Measurements from ENCODE around the gene CDC42EP5.
"Not testable (repeated sequence)": the region's sequence is repeated elsewhere in the genome, so short reads cannot be mapped to it uniquely, and the experiment has no call there.

Gene CDC42EP5, protein sequence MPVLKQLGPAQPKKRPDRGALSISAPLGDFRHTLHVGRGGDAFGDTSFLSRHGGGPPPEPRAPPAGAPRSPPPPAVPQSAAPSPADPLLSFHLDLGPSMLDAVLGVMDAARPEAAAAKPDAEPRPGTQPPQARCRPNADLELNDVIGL

DNA sequence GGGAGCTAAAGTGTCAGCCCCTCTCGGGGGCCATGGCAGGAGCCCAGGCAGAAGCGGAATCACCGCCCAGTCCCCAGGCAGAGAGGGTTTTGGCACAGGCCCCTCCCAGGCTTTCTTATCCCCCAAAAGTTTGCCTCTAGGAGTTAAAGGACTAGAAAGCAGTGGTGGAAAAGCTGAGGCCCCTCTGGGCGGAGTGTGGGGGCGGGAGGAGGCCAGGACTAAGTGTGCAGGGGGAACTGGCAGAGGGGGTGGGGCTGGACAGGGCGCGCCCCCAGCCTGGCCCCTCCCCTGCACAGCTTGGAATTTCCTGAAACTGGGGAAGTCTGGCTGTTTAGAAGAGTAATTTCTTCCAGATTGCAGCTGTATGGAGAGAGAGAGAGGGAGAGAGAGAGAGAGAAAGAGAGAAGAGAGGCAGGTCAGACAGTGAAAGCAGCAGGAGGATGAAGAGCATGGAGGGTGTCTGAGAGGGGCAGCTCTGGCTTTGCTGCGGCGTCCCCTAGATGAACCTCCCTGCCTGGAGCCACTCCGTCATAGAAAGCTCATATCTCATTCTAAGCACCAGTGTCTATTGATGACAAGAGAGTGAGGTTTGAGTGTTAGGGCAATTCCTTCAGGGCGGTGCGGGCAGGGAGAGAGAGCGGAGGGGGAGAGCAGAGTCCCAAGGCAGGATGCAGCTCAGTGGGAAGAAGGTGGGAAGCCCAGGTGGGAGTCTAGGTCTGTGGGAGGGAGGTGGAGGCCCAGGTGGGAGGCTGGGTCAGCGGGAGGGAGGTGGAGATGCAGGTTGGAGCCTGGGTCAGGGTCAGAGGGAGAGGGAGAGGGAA lies at the start of gene CDC42EP5:
TSS of gene CDC42EP5 (minus strand) at position 226 of the 821 bp plus-strand sequence. CDS start 7,749 bp downstream, outside the sequence.
- no peak for DNase-seq

DNA sequence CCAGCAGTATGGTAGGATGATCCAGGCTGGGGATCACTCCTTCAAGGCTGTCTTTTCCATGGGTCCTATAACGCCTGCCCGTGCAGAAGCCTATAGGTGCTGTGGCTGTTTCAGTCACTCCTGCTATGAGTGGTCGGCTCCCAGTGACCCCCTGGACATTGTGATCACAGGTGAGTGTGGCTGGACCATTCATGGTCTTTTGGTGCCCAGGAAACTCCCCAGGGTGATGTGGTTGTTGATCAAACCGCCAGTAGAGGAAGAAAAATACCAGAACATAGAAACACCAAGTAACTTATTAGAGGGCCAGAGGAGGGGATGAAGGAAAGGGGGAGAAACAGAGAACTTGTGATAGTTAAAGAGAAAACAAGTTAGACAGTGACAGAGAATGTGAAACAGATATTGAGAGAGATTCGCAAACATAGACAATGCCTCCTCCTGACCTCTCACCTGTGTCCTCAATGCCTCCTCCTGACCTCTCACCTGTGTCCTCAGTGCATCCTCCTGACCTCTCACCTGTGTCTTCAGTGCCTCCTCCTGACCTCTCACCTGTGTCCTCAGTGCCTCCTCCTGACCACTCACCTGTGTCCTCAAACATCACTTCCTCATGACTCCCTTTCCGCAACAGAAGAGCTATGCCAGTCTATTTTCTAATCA lies 48.9 kb upstream of the CDC42EP5 start:
- no peak for DNase-seq

DNA sequence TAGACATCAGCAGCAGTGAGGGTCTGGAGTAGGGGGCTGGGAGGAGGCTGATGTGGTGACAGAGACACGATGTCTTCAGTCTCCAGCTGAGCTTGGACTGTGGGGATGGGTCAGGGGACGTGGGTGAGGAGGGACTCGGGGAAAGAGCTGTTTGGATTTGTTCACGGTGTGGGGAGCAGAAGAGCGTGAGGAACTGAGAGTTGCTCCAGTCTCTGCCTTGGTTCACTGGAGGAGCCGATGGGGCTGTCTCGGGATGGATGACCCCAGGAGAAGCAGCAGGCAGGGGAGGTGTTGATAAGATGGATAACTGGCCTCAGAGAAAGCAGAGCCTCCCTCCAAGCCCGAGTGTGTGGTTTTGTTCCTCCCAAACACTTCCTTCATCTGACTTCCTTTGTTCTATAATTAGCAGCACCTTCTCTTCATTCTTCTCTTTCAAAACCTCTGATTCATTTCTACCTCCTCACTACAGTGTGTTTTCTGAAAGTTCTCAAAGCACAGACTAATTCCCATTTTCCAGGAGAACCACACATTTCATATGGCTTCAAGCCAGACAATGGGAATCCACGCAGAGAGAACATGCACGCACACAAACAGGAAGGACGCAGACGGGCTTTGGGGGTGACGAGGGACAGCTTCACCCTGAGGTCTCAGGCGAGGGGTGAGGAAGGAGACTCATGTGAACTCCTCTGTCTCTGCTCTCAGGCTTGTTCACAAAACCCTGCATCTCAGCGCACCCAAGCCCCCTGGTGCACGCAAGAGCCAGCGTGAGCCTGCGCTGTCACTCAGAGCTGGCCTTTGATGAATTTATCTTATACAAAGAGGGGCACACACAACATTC lies 48.1 kb upstream of the CDC42EP5 start:
- no peak for DNase-seq

DNA sequence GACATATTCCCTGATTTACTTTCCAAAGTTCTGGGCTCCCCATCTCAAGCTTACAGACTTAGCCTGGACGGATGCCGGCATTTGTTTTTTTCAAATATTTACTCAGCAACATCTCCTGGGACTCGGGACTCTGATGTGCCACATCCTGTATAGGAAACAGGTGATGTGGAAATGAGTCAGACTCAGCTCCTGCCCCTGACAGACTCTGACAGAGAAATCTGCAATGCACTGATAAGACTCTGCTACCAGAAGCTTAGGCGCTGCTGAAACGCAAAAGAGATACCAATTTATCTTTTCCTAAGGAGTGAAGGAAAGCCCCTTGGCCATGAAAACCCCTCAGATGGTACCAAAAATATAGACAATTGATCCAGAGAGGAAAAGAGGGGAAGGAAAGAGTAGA lies 45.7 kb upstream of the CDC42EP5 start:
- no peak for DNase-seq

DNA sequence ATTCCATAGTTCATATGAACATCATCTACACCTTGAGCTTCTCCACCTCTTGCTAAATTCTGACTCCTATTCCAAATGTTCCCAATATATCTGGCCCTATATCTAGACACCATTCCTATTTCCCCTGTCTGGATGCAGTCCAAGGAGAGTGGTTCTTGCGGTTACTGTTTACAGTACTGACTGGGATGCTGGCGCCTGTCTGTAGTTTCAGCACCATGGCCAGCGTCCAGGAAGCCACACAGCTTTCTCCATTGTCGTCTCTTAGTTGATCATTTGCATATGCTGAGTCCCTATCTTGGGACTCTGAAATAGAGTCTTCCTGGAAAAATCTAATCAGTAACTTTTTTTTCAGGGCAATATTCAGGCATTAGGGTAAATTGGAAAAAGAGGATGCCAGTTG lies 44.4 kb upstream of the CDC42EP5 start:
- DNase-seq = no peak

DNA sequence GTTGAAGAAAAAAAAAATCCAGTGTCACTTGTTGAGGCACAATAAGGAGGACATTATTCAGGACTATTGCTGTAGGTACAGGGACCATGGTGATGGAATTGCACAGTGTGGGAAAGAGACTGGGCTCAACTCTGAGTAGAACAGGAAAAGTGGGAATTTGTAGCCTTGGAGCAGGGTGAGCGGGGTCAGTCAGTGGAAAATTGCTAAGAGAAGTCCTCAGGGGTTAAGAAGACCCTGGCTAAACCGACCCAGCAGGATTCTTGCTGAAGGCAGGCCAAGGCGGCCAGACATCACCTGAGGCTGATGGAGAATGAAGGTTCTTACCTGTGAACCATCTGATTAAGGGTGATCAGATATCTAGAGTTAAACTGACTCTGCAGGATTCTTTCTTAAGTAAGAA lies 42.1 kb upstream of the CDC42EP5 start:
- no peak for DNase-seq

DNA sequence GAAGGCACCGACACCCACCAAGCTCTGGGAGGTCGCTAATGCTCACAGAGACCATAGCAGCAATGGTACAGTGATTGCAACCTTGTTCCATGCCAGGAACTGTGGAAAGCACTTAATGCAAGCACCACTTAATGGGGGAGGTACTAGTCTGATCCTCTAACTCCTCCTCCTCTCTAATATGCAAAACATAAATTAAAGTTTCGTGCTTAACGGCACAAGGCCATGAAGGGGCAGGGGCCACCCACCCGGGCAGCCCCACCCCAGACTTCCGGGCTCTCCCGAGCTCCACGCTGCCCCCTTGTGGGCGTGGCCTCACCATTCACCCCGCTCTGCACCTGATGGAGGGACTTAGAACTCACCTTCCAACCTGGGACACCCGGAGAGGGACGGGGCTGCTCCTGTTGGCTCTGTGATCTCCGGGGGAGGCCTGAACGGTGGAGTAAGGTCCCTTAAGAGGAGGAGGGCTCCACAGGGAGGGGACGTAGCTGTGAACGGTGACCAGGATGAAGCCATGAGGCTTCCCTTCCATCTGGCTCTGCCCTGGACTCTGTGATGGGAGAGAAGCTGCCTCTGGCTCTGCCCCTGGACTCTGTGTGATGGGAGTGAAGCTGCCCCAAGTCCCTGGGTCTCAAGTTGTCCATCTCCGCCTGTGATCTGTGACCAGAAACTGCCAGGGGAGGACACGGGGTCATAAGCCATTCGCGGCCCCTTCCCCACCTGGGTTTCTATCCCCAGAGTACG lies 36.3 kb upstream of the CDC42EP5 start:
- not testable (repeated sequence) for DNase-seq

DNA sequence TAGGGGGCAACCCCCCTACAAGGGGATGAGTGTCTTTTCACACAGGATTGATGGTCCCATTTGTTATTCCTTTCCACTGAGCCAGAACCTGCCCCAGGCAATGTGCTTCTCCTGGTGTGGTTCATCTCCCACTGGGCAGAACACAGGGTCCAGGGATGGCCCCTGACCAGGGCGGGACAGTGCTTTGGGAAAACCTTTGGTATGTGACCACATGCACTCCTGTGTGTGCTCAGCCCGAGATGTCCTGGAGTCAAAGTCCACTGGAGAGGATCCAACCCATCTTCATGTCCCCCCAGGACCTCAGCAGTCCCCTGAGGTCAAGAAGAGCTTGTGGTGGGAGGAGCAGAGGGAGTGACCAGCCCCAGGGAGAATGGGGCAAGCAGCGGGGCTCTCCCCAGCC lies 35.4 kb upstream of the CDC42EP5 start:
- DNase-seq = not testable (repeated sequence)

DNA sequence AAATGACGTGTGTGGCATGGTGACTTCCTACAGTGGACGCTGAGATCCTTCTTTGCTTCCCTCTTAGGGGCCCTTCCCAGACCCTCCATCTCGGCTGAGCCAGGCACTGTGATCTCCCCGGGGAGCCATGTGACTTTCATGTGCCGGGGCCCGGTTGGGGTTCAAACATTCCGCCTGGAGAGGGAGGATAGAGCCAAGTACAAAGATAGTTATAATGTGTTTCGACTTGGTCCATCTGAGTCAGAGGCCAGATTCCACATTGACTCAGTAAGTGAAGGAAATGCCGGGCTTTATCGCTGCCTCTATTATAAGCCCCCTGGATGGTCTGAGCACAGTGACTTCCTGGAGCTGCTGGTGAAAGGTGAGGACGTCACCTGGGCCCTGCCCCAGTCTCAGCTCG lies 34.7 kb upstream of the CDC42EP5 start:
- DNase-seq = no peak

DNA sequence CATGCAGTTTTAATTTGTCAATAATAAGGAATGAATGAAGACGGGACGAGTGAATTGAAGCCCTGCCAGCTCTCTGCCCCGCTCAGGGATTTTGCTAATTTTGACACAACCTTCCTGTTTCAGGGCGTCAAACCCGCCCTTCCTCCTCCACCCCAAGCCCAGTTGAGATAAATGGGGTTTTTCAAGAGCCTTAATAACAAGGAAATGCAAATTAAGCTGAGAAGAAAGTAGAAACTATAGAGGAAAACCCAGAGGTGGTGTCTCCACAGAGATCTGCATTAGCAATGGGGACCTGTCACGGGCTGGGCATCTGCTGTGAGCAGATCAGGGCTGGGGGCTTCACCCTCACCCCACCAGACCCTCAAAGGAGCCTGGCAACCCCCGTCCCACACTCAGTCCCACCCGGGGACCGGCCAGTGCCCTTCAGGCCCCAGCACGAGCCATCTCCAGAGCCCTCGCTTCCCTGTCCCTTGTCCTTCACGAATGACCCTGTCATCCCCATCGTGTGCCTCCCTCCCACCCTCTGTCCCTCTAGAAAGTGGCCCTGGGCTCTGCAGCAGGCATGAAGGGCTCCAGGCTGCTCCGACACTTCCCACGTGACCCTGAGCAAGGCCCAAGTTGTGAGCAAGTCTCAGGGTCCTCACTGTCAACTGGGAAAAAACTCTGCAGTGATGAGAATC lies 34.1 kb upstream of the CDC42EP5 start:
- not testable (repeated sequence) for DNase-seq

DNA sequence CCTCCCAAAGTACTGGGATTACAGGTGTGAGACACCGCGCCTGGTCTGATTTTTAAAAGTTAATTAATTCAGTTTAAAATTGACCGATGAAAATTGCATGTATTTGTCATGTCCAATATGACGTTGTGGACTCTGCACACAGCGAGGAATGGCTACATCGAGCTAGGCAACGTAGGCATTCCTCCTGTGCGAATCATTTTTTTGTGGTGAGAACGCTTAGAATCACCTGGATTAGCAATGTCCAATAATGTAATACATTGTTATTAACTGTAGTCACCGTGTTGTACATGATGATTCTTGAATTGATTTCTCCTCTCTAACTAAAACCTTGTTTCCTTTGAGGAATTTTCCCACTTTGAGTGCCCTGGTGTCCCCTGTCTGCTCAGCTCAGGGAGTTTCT lies 33.0 kb upstream of the CDC42EP5 start:
- no peak for DNase-seq

DNA sequence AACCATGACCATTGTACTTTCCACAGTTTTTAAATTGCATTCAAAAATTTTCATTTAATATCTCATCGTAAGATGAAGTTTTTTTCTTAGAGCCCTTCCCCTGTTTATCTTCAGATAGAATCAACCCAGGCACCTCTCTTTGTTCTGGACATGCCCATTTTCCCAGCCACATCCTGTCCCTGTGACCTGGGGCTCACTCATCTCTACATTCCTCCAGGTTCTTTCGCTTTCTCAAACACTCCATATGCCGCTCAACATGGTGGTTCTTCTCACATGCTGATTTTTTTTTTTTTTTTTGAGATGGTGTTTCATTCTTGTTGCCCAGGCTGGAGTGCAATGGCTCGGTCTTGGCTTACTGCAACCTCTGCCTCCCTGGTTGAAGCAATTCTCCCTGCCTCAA lies 32.4 kb upstream of the CDC42EP5 start:
- DNase-seq = not testable (repeated sequence)

DNA sequence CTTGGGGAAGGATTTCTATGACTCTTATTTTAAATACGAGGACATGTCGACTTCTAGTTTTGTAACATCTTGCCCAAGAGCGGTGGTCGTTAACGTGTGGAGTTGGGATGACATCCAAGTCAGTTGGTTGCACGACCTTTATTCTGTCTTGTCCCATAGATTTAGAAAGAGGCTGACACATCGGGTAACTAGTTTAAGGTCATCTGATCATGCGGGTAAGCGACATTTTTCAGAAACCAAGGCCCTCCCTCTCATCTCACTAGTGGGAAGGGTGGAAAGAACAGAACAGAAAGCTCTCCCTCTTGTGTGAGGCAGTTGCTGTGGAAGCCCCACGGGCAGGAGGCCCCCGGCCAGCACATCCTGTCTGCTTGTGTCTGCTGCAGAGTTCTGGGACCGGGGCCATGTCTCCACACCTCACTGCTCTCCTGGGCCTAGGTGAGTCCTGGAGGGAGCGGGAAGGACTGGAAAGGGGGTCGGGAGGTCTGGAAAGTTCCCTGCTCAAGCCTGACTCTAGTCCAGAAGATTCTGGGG lies 29.5 kb upstream of the CDC42EP5 start, which contains the start of gene LAIR2:
TSS of gene LAIR2 (plus strand) at position 314 of the 531 bp plus-strand sequence. CDS start at position 402, 88 bp downstream.
- no peak for DNase-seq

DNA sequence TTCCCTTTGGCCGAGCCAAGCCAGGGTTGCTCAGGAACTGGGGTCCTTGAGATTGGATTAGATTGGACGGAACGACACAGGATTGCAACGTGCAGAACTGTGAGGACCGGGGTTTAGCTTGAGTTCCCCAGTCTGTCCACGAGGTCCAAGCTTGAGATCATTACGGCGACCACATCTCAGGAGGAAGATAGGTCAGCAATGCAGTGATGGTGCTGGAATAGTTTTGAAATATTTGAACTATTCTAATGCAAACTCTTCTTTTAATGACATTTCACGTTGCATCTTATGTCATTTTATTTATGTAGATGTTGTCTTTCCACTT lies 25.3 kb upstream of the CDC42EP5 start:
- DNase-seq = not testable (repeated sequence)

DNA sequence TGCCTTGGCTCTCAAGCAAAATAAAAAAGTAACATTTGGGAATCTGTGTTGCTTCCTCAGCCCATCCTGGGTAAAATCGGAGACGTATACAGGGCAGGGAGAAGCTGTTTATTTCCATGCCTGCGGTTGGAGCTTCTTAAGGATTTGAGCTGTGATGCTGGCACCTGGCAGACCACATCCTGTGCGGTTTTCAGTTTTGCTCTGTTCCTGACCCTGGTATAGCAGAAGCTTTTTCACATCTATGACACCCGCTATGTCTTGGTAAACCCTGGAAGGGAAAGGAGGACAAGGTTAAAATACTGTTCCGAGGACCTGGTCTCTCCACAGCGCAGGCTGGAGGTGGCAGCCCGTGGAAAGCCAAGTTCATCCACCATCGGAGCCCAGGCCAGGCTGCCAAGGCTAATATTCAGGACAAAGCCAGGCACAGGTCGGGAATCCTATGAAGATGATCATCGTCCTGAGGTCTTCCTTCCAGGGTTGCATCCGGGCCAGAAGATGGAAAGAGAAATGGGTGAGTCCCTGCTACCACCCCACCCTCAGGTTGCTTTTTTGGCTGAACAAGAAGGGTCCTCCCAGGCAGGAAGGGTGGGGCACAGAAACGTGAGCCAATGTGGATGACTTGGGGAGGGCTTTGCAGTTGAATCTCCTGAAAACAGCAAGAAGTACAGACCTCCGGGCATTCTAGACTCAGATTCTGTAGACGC lies 24.8 kb upstream of the CDC42EP5 start:
- not testable (repeated sequence) for DNase-seq

DNA sequence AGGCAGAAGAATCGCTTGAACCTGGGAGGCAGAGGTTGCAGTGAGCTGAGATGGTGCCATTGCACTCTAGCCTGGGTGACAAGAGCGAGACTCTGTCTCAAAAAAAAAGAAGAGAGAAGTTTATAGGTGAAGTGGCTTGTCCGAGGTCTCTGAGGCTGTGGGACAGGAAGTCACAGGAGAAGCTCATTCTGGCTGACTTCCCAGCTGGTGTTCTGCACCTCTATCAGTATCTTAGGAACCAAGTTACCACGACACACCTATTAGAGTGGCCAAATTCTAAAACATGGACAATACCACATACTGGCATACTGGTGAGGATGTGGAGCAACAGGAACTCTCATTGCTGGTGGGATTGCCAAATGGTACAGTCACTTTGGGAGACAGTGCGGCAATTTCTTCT lies 22.2 kb upstream of the CDC42EP5 start:
- DNase-seq = not testable (repeated sequence)

DNA sequence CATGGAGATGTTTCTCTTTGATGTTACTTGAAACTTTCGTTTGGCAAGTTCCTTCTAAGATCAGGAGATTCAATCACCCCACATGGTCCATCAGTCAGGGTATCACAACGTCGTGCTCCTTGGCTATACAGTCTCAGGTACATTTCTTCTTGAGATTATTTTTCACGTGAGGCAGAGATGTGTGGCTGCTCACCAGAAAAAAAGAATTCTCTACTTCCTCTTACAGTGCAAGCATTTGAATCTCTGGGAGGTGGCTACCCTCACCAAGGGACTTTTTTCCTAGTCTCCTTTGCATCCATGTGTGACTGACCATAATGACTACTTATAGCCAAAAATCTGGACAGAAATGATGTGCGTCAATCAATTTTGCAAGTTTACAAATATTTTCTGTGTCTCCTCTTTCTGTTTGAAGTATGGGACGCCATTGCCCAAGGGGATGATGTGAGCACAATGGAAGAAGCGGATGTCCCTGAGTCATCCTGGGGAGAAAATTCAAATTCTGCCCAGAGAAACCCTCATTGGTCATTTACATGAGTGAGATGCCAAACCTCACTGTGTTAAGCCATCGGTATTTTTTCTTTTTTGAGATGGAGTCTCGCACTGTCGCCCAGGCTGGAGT lies 21.0 kb upstream of the CDC42EP5 start:
- DNase-seq = no peak

DNA sequence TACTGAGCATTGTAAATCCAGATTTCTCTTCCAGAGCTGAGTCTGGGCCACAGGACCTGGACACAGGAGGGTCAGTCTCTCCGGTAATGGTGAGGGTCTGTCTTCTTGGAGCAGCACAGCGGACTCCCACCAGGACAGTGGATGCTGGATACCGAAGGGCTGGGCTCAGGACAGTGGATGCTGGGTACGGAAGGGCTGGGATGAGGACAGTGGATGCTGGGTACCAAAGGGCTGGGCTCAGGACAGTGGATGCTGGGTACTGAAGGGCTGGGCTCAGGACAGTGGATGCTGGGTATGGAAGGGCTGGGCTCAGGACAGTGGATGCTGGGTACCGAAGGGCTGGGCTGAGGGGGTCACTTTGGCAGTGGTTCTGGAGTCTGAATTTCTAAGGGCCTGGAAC lies 20.0 kb upstream of the CDC42EP5 start:
- not testable (repeated sequence) for DNase-seq

DNA sequence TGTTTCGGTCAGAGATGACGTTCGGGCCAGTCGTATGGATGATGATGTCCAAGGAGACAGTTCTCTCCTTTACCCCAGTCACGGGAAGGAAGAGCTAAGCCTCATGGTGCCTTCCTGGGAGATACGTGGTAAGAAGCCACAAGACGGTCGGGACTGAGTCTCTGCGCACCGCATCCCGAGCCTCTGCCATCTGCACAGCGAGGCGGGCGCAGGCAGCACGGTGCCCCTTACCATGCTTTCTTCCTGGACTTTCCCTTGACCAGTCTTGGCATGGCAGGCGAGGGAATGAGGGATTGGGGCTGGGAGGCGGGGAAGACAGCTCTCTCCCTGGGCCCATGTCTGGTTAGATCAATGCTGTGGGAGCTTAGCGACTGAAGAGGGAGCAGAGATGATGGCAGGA lies 19.5 kb upstream of the CDC42EP5 start:
- no peak for DNase-seq

DNA sequence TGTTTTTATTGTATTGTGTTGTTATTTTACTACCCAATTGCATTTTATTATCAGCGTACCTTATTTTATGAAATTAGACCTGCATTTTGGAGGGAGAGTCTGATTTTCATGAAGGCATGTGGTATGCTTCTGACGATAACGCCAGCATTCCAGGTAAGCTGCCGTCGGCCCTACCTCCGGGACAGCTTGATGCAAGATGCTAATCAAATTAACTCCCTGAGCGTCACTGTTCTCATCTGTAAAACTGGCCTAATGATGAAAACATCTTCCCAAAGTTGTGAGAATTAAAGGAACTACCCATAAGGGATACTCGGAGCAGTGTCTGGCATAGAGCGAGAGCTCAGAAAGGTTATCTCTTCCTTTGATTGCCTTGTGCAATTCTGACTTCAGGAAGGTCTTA lies 16.7 kb upstream of the CDC42EP5 start:
- DNase-seq = no peak
